ENCODE data around the gene BTN1A1. TPM values are rescaled to one million over a fixed set of nuclear protein-coding genes. Genes with fewer than 3 reads are reported as not detected.

The BTN1A1 gene
- total RNA-seq, 6 experiments from 2014 or later = not detected

DNA sequence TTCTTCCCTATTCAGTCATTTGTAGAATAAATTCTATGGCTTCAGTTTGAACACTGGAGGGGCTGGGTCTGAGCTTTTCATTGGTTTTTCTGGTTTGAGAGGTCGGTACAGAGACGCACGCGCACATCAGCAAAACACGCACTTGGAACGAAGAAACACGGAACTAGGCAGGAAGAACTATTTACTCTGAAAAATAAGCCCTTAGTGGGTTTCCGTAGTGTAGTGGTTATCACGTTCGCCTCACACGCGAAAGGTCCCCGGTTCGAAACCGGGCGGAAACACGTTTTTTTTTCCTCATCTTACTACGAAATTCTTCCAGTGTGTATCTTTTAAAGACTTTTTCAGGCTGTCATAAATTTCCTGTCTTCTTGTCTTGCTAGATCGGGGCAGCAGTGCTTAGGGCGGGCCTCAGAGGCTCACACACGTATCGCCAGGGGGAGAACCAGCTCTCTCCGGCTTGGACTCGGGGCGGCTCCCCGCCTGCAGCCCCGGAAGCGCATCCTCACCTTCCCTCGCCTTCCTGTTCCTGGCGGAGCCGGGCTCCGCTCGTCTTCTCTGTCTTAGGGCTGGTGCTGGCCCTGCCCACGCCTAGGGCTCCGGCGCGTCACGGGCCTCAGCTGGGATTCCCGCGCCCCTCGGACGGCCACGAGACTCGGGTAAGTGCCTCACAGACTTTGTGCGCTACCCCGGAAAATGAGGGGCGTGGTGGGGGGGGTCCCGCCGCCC is 37.9 kb downstream of the BTN1A1 start, which contains the start of gene HMGN4:
HMGN4 (plus strand) TSS at position 521 of the 726 bp plus-strand sequence. CDS start 6,841 bp downstream, outside the sequence.
- peaks cover 26% of the 10 kb centered on the region for H3K36me3 Mint-ChIP-seq (ENCODE audit: low read depth)

GRCh38 chr6:26538572-26538902 is 38.4 kb downstream of the BTN1A1 start:
- Mint-ChIP-seq H3K27ac (peak overlapping the region; percentile 99), H3K4me1 (ENCODE audit: low read depth) (peaks cover 51% of the 10 kb centered on the region), H3K4me3 (peak overlapping the region; percentile 92), H3K27me3 (ENCODE audit: insufficient read depth) (peaks cover 7% of the 10 kb centered on the region), H3K9me3 (no peaks in the 10 kb centered on the region), H3K36me3 (ENCODE audit: low read depth) (peaks cover 26% of the 10 kb centered on the region)
- DNase-seq = no peak
- no peak for TF ChIP-seq CTCF (IDR thresholded peaks at IDR 0.05)

More for the DNA sequence above, 37.9 kb downstream of the BTN1A1 start, which contains the start of gene HMGN4:
- Mint-ChIP-seq H3K27ac (peak within 1 kb of the TSS; percentile 99), H3K27me3 (ENCODE audit: insufficient read depth) (peaks cover 7% of the 10 kb centered on the region), H3K9me3 (no peaks in the 10 kb centered on the region), H3K4me3 (peak within 1 kb of the TSS; percentile 92), H3K4me1 (ENCODE audit: low read depth) (peaks cover 54% of the 10 kb centered on the region)
- TF ChIP-seq CTCF (IDR thresholded peaks at IDR 0.05) = peak; percentile 9; the same call in 1 of the 2 replicates
- peak; percentile 88 for DNase-seq

GRCh38 chr6:26539071-26539615 is 39.0 kb downstream of the BTN1A1 start:
- no peak for TF ChIP-seq CTCF (IDR thresholded peaks at IDR 0.05)
- Mint-ChIP-seq H3K36me3 (ENCODE audit: low read depth) (peaks cover 26% of the 10 kb centered on the region), H3K27me3 (ENCODE audit: insufficient read depth) (peaks cover 7% of the 10 kb centered on the region), H3K27ac (peak overlapping the region; percentile 99), H3K9me3 (no peaks in the 10 kb centered on the region), H3K4me3 (peak overlapping the region; percentile 92), H3K4me1 (ENCODE audit: low read depth) (peaks cover 45% of the 10 kb centered on the region)
- DNase-seq = no peak

- peaks cover 7% of the 10 kb centered on the region for H3K27me3 Mint-ChIP-seq (ENCODE audit: insufficient read depth)
- TF ChIP-seq CTCF (IDR thresholded peaks at IDR 0.05) = no peak
- no peak overlapping the region for H3K4me3 Mint-ChIP-seq
- H3K27ac Mint-ChIP-seq = no peak overlapping the region
- peaks cover 35% of the 10 kb centered on the region for H3K36me3 Mint-ChIP-seq (ENCODE audit: low read depth)
- H3K4me1 Mint-ChIP-seq (ENCODE audit: low read depth) = peaks cover 40% of the 10 kb centered on the region
- no peaks in the 10 kb centered on the region for H3K9me3 Mint-ChIP-seq
- no peak for DNase-seq
Observed at GRCh38 chr6:26541579-26541978, 41.5 kb downstream of the BTN1A1 start.

GRCh38 chr6:26543953-26544352 is 43.9 kb downstream of the BTN1A1 start:
- Mint-ChIP-seq H3K4me3 (no peak overlapping the region), H3K4me1 (ENCODE audit: low read depth) (peaks cover 32% of the 10 kb centered on the region), H3K27ac (no peak overlapping the region), H3K9me3 (no peaks in the 10 kb centered on the region), H3K27me3 (ENCODE audit: insufficient read depth) (no peaks in the 10 kb centered on the region; the same call in 1 of the 2 replicates), H3K36me3 (ENCODE audit: low read depth) (peaks cover 36% of the 10 kb centered on the region)
- DNase-seq = no peak
- TF ChIP-seq CTCF (IDR thresholded peaks at IDR 0.05) = peak; percentile 68
